ENCODE data around the gene OPN1SW.

The OPN1SW gene

GRCh38 chr7:128755075-128755818 is 20.3 kb downstream of the OPN1SW start:
- Histone ChIP-seq H3K4me2 (ENCODE audit: low read length) (no peak overlapping the region), H3K27ac (ENCODE audit: low read length) (no peak overlapping the region), H3K4me1 (ENCODE audit: low read length) (no peaks in the 10 kb centered on the region), H2AFZ (ENCODE audit: low read depth, low read length) (no peak overlapping the region), H3K9ac (ENCODE audit: low read length) (no peak overlapping the region), H3K36me3 (replicated peaks; ENCODE audit: low read depth, low read length) (peaks cover 58% of the 10 kb centered on the region), H4K20me1 (ENCODE audit: insufficient read depth, low read length) (peaks cover 14% of the 10 kb centered on the region), H3K4me3 (ENCODE audit: low read length) (no peak overlapping the region), H3K79me2 (ENCODE audit: low read length) (peaks cover 26% of the 10 kb centered on the region), H3K9me3 (ENCODE audit: insufficient read depth, low read length) (no peaks in the 10 kb centered on the region), H3K27me3 (ENCODE audit: low read depth, low read length) (no peaks in the 10 kb centered on the region)
- no peak for TF ChIP-seq CTCF (IDR thresholded peaks at IDR 0.05; ENCODE audit: low read depth, low read length)
- TF ChIP-seq EZH2phosphoT487 (IDR thresholded peaks at IDR 0.05; ENCODE audit: low read depth) = no peak

GRCh38 chr7:128752251-128752650 is 23.3 kb downstream of the OPN1SW start:
- H3K4me1 ChIP-seq (ENCODE audit: low read length) = no peaks in the 10 kb centered on the region
- H3K4me2 ChIP-seq (ENCODE audit: low read length) = no peak overlapping the region
- H3K27ac ChIP-seq (ENCODE audit: low read length) = no peak overlapping the region
- H3K4me3 ChIP-seq (ENCODE audit: low read length) = no peak overlapping the region
- peaks cover 50% of the 10 kb centered on the region for H3K79me2 ChIP-seq (ENCODE audit: low read length)
- peaks cover 59% of the 10 kb centered on the region for H3K36me3 ChIP-seq (replicated peaks; ENCODE audit: low read depth, low read length)
- no peak overlapping the region for H3K9ac ChIP-seq (ENCODE audit: low read length)
- TF ChIP-seq EZH2phosphoT487 (IDR thresholded peaks at IDR 0.05; ENCODE audit: low read depth) = no peak
- TF ChIP-seq CTCF (IDR thresholded peaks at IDR 0.05; ENCODE audit: low read depth, low read length) = no peak
- H3K27me3 ChIP-seq (ENCODE audit: low read depth, low read length) = no peaks in the 10 kb centered on the region
- no peak overlapping the region for H2AFZ ChIP-seq (ENCODE audit: low read depth, low read length)
- H4K20me1 ChIP-seq (ENCODE audit: insufficient read depth, low read length) = peaks cover 30% of the 10 kb centered on the region
- no peaks in the 10 kb centered on the region for H3K9me3 ChIP-seq (ENCODE audit: insufficient read depth, low read length)

- no peak overlapping the region for H3K9ac ChIP-seq (ENCODE audit: low read length)
- H2AFZ ChIP-seq (ENCODE audit: low read depth, low read length) = no peak overlapping the region
- no peak overlapping the region for H3K4me3 ChIP-seq (ENCODE audit: low read length)
- no peaks in the 10 kb centered on the region for H3K9me3 ChIP-seq (ENCODE audit: insufficient read depth, low read length)
- H3K27ac ChIP-seq (ENCODE audit: low read length) = no peak overlapping the region
- H3K79me2 ChIP-seq (ENCODE audit: low read length) = peaks cover 76% of the 10 kb centered on the region
- no peak overlapping the region for H3K4me2 ChIP-seq (ENCODE audit: low read length)
- TF ChIP-seq CTCF (IDR thresholded peaks at IDR 0.05; ENCODE audit: low read depth, low read length) (no peak), EZH2phosphoT487 (IDR thresholded peaks at IDR 0.05; ENCODE audit: low read depth) (no peak)
- peaks cover 42% of the 10 kb centered on the region for H3K36me3 ChIP-seq (replicated peaks; ENCODE audit: low read depth, low read length)
- no peaks in the 10 kb centered on the region for H3K4me1 ChIP-seq (ENCODE audit: low read length)
- H3K27me3 ChIP-seq (ENCODE audit: low read depth, low read length) = no peaks in the 10 kb centered on the region
- H4K20me1 ChIP-seq (ENCODE audit: insufficient read depth, low read length) = peaks cover 62% of the 10 kb centered on the region
These were observed 28.1 kb downstream of the OPN1SW start for GRCh38 chr7:128747327-128748079.

DNA sequence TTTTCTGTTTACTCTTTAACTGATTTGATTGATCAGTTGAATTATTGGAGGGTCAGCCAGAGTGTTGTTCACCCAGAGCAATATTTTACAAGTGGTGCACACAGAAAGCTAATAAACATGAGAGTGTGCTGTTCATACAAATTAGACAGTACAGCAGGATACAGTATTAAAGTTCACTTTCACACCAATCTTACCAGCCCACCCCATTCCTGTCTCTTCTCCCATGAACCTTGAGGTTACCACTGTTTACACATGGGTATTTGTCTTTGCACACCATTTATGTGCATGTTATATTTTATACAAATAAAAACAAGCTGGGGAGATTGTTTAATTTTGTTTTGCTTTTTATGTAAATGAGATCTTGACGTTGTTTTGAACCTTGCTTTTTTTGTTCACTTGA is 29.9 kb downstream of the OPN1SW start:
- Histone ChIP-seq H4K20me1 (ENCODE audit: insufficient read depth, low read length) (peaks cover 80% of the 10 kb centered on the region), H3K36me3 (replicated peaks; ENCODE audit: low read depth, low read length) (peaks cover 53% of the 10 kb centered on the region), H2AFZ (ENCODE audit: low read depth, low read length) (no peak overlapping the region), H3K4me2 (ENCODE audit: low read length) (no peak overlapping the region), H3K9ac (ENCODE audit: low read length) (no peak overlapping the region), H3K4me3 (ENCODE audit: low read length) (no peak overlapping the region), H3K27ac (ENCODE audit: low read length) (no peak overlapping the region), H3K27me3 (ENCODE audit: low read depth, low read length) (no peaks in the 10 kb centered on the region), H3K4me1 (ENCODE audit: low read length) (peaks cover 8% of the 10 kb centered on the region), H3K9me3 (ENCODE audit: insufficient read depth, low read length) (no peaks in the 10 kb centered on the region), H3K79me2 (ENCODE audit: low read length) (peaks cover 90% of the 10 kb centered on the region)
- TF ChIP-seq EZH2phosphoT487 (IDR thresholded peaks at IDR 0.05; ENCODE audit: low read depth) (no peak), CTCF (IDR thresholded peaks at IDR 0.05; ENCODE audit: low read depth, low read length) (no peak)
